ENCODE results near the gene RALB. TPM values are rescaled to one million over a fixed set of nuclear protein-coding genes. Genes with fewer than 3 reads are reported as not detected.

The RALB gene
- total RNA-seq, 2 donors from 2014 or later: 43.7 to 48.5 TPM

GRCh38 chr2:120291401-120292311, 39.0 kb downstream of the RALB start:
- no peaks in the 10 kb centered on the region for H3K27me3 ChIP-seq
- TF ChIP-seq, protein P1, sequence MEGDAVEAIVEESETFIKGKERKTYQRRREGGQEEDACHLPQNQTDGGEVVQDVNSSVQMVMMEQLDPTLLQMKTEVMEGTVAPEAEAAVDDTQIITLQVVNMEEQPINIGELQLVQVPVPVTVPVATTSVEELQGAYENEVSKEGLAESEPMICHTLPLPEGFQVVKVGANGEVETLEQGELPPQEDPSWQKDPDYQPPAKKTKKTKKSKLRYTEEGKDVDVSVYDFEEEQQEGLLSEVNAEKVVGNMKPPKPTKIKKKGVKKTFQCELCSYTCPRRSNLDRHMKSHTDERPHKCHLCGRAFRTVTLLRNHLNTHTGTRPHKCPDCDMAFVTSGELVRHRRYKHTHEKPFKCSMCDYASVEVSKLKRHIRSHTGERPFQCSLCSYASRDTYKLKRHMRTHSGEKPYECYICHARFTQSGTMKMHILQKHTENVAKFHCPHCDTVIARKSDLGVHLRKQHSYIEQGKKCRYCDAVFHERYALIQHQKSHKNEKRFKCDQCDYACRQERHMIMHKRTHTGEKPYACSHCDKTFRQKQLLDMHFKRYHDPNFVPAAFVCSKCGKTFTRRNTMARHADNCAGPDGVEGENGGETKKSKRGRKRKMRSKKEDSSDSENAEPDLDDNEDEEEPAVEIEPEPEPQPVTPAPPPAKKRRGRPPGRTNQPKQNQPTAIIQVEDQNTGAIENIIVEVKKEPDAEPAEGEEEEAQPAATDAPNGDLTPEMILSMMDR (IDR thresholded peaks at IDR 0.05): no peak
- no peak overlapping the region for H3K4me3 ChIP-seq
- H3K9me3 ChIP-seq: no peaks in the 10 kb centered on the region
- DNase-seq (ENCODE audit: low spot score): no peak
- H3K4me1 ChIP-seq: peaks cover 0 to 38% of the 10 kb centered on the region in 2 donors
- H3K36me3 ChIP-seq: peaks cover 8% of the 10 kb centered on the region
- H3K27ac ChIP-seq: no peak overlapping the region

DNA sequence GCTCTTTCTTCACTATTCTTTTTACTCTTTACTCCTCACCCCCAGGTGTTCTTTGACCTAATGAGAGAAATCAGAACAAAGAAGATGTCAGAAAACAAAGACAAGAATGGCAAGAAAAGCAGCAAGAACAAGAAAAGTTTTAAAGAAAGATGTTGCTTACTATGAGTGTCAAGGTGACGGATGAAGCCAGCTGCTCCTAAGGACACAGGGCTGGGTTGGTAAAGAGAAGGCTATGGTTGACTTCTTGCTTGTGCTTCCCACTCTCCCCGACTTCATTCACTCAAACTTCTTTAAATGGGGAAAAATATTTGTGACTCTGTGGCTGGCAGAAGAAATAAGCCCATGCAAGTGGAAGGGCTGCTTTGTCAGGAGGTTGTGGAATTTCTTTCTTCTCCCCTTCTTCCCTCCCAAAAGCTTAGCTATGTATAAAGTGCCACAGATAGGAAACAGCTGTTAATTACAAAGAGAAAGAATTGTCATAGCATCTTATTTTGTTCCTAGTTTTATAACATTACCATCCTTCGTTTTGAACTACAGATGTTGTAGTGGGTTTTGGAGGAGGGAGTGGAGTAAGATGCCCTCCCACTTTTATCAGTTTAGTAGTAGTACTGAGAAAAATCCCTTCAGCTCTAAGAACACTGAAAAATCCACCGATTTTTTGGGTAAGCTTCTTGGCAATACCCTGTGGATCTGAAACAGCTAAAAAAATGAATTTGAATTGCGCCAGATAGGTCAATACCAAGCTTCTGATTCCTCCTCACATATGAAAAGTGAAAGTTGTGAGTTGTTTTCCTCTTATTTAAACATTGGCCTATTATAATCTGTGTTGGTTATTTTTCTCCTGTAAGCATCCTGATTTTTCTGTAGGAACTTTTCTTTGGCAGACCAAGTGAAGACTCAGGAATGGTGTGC, 40.7 kb downstream of the RALB start:
- H3K27me3 ChIP-seq: no peaks in the 10 kb centered on the region
- no peak for DNase-seq (ENCODE audit: low spot score)
- H3K27ac ChIP-seq: peak overlapping the region; percentile 31 to 62
- no peak overlapping the region for H3K4me3 ChIP-seq
- TF ChIP-seq, protein P1 (IDR thresholded peaks at IDR 0.05): no peak
- H3K9me3 ChIP-seq: no peaks in the 10 kb centered on the region
- peaks cover 0 to 38% of the 10 kb centered on the region in 2 donors for H3K4me1 ChIP-seq
- H3K36me3 ChIP-seq: peaks cover 8% of the 10 kb centered on the region

- no peak for DNase-seq (ENCODE audit: low spot score)
- H3K27ac ChIP-seq: peak overlapping the region; percentile 31 to 62
These were observed 41.3 kb downstream of the RALB start for GRCh38 chr2:120294008-120294340.

DNA sequence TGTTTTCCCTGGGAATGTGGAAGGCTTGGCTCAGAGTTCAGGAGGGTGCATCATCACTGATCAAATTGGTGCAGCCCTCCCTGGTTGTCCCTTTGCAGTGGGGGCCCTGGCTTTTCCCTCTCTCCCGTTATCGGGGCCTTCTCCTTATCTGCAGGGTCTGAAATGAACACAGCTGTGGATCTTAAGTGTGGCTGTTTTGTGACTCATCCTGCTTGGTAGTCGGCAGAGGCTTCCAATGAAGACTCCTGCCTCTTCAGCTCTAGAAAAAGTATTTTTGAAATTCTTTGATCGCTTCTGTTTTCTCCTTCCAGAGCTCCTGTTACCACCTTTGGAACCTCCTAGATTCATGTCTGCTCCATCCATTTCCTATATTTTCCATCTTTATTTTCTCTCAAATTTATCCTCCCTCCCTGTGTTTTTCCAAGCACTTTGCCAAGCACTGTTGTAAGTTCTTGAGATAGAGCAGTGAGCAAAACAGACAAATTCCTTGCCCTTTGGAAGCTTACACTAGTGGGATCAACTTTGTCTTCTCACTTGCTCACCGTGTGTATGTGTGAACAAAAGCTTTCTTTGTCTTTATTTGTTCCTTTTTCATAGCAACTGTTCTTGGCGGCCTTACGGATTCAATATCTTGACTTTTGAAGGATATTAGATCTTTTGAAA, 45.7 kb downstream of the RALB start:
- Histone ChIP-seq H3K36me3 (peaks cover 31% of the 10 kb centered on the region), H3K27ac (no peak overlapping the region)
- DNase-seq (ENCODE audit: low spot score): no peak

More at GRCh38 chr2:120294008-120294340, 41.3 kb downstream of the RALB start:
- H3K36me3 ChIP-seq: peaks cover 10% of the 10 kb centered on the region
- no peaks in the 10 kb centered on the region for H3K27me3 ChIP-seq
- peaks cover 0 to 38% of the 10 kb centered on the region in 2 donors for H3K4me1 ChIP-seq
- TF ChIP-seq, protein P1 (IDR thresholded peaks at IDR 0.05): no peak
- no peak overlapping the region for H3K4me3 ChIP-seq
- H3K9me3 ChIP-seq: no peaks in the 10 kb centered on the region

DNA sequence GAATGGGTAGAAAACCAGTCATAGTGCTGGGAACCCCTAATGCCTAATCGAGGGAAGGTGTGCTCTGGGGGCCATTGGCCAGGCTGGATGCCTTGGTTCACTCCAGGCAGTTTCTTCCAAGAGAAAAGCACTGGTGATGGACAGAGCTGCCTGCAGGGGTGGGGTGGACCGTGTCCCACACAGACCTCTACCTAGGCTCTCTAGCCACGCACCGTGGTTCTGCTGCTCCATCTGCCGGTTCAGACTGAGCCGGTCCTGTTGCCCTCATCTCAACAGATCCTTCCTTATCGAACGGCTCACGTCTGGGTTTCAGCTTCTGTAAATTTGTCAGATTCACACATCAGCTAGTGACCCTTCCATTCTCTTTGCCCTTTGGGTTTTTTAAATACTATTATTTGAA, 46.4 kb downstream of the RALB start:
- H3K4me3 ChIP-seq: no peak overlapping the region
- H3K9me3 ChIP-seq: no peaks in the 10 kb centered on the region
- H3K36me3 ChIP-seq: peaks cover 34% of the 10 kb centered on the region
- TF ChIP-seq, protein P1 (IDR thresholded peaks at IDR 0.05): no peak
- peaks cover 0 to 5% of the 10 kb centered on the region in 2 donors for H3K4me1 ChIP-seq
- no peaks in the 10 kb centered on the region for H3K27me3 ChIP-seq
- no peak overlapping the region for H3K27ac ChIP-seq
- no peak for DNase-seq (ENCODE audit: low spot score)

More for the DNA sequence above, 45.7 kb downstream of the RALB start:
- Histone ChIP-seq H3K27me3 (no peaks in the 10 kb centered on the region), H3K4me1 (peaks cover 0 to 11% of the 10 kb centered on the region in 2 donors), H3K4me3 (no peak overlapping the region), H3K9me3 (no peaks in the 10 kb centered on the region)
- TF ChIP-seq, protein P1 (IDR thresholded peaks at IDR 0.05): no peak
